ENCODE results near the gene SIRT4.

DNA sequence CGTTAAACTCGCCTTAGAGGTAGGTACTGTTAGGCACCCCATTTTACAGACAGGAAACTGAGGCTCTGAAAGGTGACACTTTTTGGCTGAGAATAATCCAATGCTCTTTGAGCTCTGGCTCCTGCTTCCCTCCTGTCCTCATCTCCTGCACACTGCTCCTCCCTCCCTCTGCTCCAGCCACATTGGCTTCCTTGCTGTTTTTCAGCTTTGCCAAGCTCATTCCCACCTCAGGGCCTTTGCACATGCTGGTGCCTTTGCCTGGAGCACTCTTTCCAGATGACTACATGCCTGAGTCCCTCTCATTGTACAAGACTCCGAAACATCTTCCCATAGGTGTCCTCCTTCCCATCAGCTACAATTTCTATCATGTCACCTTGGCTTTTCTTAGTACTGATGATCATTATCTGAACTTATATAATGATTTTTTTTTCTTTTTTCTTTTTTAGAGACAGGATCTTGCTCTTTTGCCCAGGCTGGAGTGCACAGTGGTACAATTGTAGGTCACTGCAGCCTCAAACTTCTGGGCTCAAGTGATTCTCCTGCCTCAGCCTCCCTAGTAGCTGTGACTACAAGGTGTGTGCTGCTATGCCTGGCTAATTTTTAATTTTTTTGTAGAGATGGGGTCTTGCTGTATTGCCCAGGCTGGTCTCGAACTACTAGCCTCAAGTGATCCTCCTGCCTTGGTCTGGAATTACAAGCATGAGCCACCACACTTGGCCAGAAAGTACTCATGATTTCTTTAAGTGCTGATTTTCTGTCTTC is 51.6 kb downstream of the SIRT4 start:
- no peak for TF ChIP-seq POLR2A (IDR thresholded peaks at IDR 0.05)
- TF ChIP-seq, protein P1, sequence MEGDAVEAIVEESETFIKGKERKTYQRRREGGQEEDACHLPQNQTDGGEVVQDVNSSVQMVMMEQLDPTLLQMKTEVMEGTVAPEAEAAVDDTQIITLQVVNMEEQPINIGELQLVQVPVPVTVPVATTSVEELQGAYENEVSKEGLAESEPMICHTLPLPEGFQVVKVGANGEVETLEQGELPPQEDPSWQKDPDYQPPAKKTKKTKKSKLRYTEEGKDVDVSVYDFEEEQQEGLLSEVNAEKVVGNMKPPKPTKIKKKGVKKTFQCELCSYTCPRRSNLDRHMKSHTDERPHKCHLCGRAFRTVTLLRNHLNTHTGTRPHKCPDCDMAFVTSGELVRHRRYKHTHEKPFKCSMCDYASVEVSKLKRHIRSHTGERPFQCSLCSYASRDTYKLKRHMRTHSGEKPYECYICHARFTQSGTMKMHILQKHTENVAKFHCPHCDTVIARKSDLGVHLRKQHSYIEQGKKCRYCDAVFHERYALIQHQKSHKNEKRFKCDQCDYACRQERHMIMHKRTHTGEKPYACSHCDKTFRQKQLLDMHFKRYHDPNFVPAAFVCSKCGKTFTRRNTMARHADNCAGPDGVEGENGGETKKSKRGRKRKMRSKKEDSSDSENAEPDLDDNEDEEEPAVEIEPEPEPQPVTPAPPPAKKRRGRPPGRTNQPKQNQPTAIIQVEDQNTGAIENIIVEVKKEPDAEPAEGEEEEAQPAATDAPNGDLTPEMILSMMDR (IDR thresholded peaks at IDR 0.05) = no peak
